GM13976 (cell line): ENCODE measurements around the gene NHEJ1.
A peak's percentile ranks its signal among the peaks of the same experiment; 100 is the strongest.

Source experiments
- DNase-seq: peaks from one replicate; pipeline ENCODE4 v3.0.0; 2012; ENCODE audit warnings: low spot score
- CTCF ChIP-seq: IDR thresholded peaks from 2 replicates; pipeline ENCODE4 v1.5.1; 2012; ENCODE audit warnings: borderline replicate concordance, mild to moderate bottlenecking; ENCODE audit not compliant: insufficient read depth; ENCODE audit errors: extremely low read depth, missing control alignments, control extremely low read depth
- in situ Hi-C: fragments of 300-500 bp; cut with MboI; formaldehyde crosslinking; loops from one replicate; pipeline ENCODE4 v1.12.0; 2022; ENCODE audit warnings: low sequenced_read_pairs, mixed read lengths, inconsistent platforms; ENCODE audit not compliant: unreplicated experiment

NHEJ1 gene

DNA sequence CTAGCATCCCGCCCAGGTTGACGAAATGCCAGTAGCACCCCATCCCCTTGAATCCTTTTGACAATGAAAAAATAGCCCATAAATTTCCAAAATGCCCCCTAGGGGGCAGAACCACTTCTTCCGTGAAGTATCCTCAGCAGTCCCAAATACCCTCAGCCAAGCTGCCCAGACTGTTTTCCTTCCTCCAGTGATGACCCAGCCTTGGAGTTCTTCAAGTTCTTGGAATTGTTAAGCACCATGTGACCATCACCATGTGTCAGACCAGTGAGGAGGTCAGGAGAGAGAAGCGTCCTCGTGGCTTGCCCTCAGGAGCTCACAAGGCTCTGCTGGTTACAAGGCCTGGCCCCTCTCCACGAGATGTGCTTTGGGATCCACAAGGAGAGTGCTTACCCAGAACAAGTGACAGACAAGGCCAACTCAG, 10.6 kb upstream of the NHEJ1 start:
- in situ Hi-C loops: loop anchor here (25.0 kb wide), 1 partner anchor 116 kb away; the partner anchor contains the start of gene DNAJB2
- DNase-seq: peak; percentile 55
- TF ChIP-seq CTCF: peak; percentile 40

DNA sequence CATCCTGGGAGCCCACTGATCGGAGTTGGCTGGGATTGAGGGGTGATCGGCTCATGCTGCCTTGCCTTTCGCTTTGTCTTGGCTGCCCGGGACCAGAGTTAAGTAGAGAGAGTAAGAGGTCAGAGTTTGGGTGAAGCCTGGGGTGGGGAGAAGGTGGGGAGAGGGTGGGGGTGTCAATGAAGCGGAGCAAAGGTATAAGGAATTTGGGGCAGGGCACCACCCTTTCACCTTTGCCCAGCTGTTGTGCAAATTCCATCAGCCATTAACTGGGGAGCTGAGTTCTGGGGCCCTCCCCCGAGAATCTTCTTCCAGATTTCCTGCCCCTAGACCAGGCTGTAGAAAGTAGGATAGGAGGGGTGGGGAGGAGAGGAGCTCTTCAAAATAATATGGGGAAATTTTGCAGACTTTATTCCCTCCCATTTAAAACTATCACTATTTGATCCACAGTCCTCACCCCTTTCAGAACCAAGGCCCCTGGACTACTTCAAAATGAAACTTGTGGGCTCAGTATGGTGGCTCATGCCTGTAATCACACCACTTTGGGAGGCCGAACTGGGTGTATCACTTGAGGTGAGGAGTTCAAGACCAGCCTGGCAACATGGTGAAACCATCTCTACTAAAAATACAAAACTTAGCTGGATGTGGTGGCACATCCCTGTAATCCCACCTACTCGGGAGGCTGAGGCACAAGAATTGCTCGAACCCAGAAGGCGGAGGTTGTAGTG, 9.5 kb upstream of the NHEJ1 start, which contains the start of gene SLC23A3:
Gene SLC23A3, minus strand, starts transcription at position 100 of the 725 bp plus-strand sequence. Its CDS starts 45 bp downstream, at position 55.
- DNase-seq: no peak
- in situ Hi-C loops: loop anchor here (25.0 kb wide), 1 partner anchor 117 kb away; the partner anchor contains the start of gene DNAJB2
- no peak for TF ChIP-seq CTCF

DNA sequence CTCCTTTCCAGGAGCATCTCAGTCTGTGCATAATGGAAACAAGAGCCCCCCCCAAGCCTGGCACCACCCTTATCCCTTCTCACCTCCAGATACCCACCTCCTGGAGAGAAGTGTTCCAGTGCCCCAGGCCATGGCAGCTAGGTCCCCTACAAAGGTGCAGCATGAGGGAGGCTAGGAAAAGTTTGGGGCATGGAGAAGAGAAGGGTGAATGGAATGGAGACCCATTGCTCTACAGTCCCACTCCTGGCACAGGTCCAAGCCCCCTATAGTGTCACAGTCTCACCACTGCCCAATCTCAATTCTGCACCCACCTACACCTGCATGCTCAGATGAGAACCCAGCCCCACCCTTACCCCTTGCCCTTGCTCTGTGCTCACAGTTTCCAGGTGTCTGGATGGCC, 8.3 kb upstream of the NHEJ1 start:
- in situ Hi-C loops: loop anchor here (25.0 kb wide), 1 partner anchor 118 kb away; the partner anchor contains the start of gene DNAJB2
- DNase-seq: no peak
- TF ChIP-seq CTCF: no peak

- no peak for TF ChIP-seq CTCF
- DNase-seq: no peak
- in situ Hi-C loops: loop anchor here (25.0 kb wide), 1 partner anchor 119 kb away; the partner anchor contains the start of gene DNAJB2
Measured at GRCh38 chr2:219168526-219168925, 7.9 kb upstream of the NHEJ1 start.

DNA sequence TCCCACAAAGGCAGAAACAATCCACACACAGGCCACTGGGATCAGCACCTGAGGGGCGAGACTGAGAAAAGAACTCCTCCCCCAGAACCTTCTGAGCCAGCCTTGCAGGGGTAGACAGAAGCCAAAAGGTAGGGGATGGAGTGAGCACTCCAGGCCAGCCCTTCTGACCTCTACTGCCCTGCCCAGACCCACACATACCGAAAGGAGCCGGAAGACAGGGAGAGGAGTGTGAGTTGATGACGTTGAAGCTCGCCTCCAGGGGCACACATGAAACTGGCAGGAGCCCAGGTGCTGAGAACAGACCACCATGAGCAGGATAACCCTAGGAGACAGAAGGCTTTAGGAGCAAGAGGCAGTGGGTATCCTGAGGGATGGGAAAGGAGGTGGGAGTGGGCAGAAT, 7.4 kb upstream of the NHEJ1 start:
- DNase-seq: no peak
- in situ Hi-C loops: loop anchor here (25.0 kb wide), 1 partner anchor 119 kb away; the partner anchor contains the start of gene DNAJB2
- TF ChIP-seq CTCF: no peak

- TF ChIP-seq CTCF: no peak
- no peak for DNase-seq
- in situ Hi-C loops: loop anchor here (25.0 kb wide), 1 partner anchor 122 kb away; the partner anchor contains the start of gene DNAJB2
Measured at GRCh38 chr2:219165058-219165911, 4.7 kb upstream of the NHEJ1 start.
